IMR-90 (cell line): ENCODE measurements around the gene C10orf67. TPM values are rescaled to one million over a fixed set of nuclear protein-coding genes. Genes with fewer than 3 reads are reported as not detected.

Experiments
- ATAC-seq: fragments of 200-7000 bp; cut with Tn5 transposase; 2 replicates; pipeline ENCODE4 v1.9.1; 2020; ENCODE audit warnings: low read depth, mild to moderate bottlenecking, moderate library complexity
- BruUV-seq: library from RNA; stranded (reverse); fragments of 400-500 nt; replicated peaks from 2 replicates; lab custom pipeline; 2021; lab: Mats Ljungman, UMichigan
- CTCF ChIA-PET: fragments of 300-600 bp; formaldehyde crosslinking; extraction: SDS; loops from one replicate; lab custom pipeline; 2021; ENCODE audit warnings: antibody characterized with exemption; lab: Yijun Ruan, JAX
- POLR2A ChIA-PET: fragments of 300-600 bp; sonication (Branson Sonifier 250); formaldehyde crosslinking; loops from one replicate; lab custom pipeline; 2022; ENCODE audit warnings: antibody characterized with exemption; ENCODE audit not compliant: unreplicated experiment; lab: Charles Lee
- DNase-seq: peaks from one replicate; pipeline ENCODE4 v3.0.0; 2013
- H2AFZ ChIP-seq: replicated peaks from 2 replicates; pipeline ENCODE3; 2013; ENCODE audit warnings: low read length, mild to moderate bottlenecking; ENCODE audit not compliant: poor library complexity
- H2AK5ac ChIP-seq: 2 replicates; pipeline ENCODE4 v1.6.1; 2013; ENCODE audit warnings: low read depth, low read length, inconsistent platforms
- H2AK9ac ChIP-seq: replicated peaks from 2 replicates; pipeline ENCODE3; 2013; ENCODE audit warnings: mild to moderate bottlenecking, low read depth, low read length, moderate library complexity; ENCODE audit not compliant: poor library complexity
- H2BK120ac ChIP-seq: 2 replicates; pipeline ENCODE4 v1.6.1; 2013; ENCODE audit warnings: low read depth, low read length, inconsistent platforms
- H2BK15ac ChIP-seq: 3 replicates; pipeline ENCODE4 v1.6.1; 2013; ENCODE audit warnings: low read depth, low read length, inconsistent platforms
- H2BK20ac ChIP-seq: 2 replicates; pipeline ENCODE4 v1.6.1; 2013; ENCODE audit warnings: low read depth, mild to moderate bottlenecking, inconsistent platforms, low read length, moderate library complexity
- H2BK5ac ChIP-seq: 2 replicates; pipeline ENCODE4 v1.6.1; 2013; ENCODE audit warnings: mild to moderate bottlenecking, low read depth, low read length, inconsistent platforms; ENCODE audit not compliant: poor library complexity, severe bottlenecking
- H3K14ac ChIP-seq: replicated peaks from 2 replicates; pipeline ENCODE4 v1.6.1; 2013; ENCODE audit warnings: low read depth, low read length, inconsistent platforms
- H3K18ac ChIP-seq: 2 replicates; pipeline ENCODE4 v1.6.1; 2013; ENCODE audit warnings: low read depth, low read length, control low read depth
- H3K23ac ChIP-seq: 2 replicates; pipeline ENCODE4 v1.6.1; 2013; ENCODE audit warnings: low read depth, low read length, inconsistent platforms
- H3K27ac ChIP-seq: 2 replicates; pipeline ENCODE4 v1.5.1; 2013; ENCODE audit warnings: mild to moderate bottlenecking, control low read depth, low read length; ENCODE audit not compliant: insufficient read depth
- H3K27me3 ChIP-seq: 2 replicates; pipeline ENCODE4 v1.6.1; 2013; ENCODE audit warnings: low read length; ENCODE audit not compliant: control insufficient read depth, insufficient read depth
- H3K36me3 ChIP-seq: 2 replicates; pipeline ENCODE4 v1.6.1; 2013; ENCODE audit warnings: low read length, mixed read lengths; ENCODE audit not compliant: control insufficient read depth, insufficient read depth
- H3K4ac ChIP-seq: 2 replicates; pipeline ENCODE4 v1.6.1; 2013; ENCODE audit warnings: low read depth, low read length, inconsistent platforms
- H3K4me1 ChIP-seq: 2 replicates; pipeline ENCODE4 v1.6.1; 2013; ENCODE audit warnings: low read length, mixed read lengths; ENCODE audit not compliant: control insufficient read depth, insufficient read depth
- H3K4me2 ChIP-seq: 2 replicates; pipeline ENCODE4 v1.6.1; 2013; ENCODE audit warnings: low read depth, mild to moderate bottlenecking, control low read depth, low read length, moderate library complexity
- H3K4me3 ChIP-seq: 2 replicates; pipeline ENCODE4 v1.5.1; 2013; ENCODE audit warnings: low read depth, mild to moderate bottlenecking, control low read depth, low read length, moderate library complexity; ENCODE audit not compliant: insufficient read depth
- H3K56ac ChIP-seq: 2 replicates; pipeline ENCODE4 v1.6.1; 2013; ENCODE audit warnings: low read length, inconsistent platforms; ENCODE audit not compliant: insufficient read depth; ENCODE audit errors: extremely low read depth
- H3K79me1 ChIP-seq, 2 experiments: 2 replicates each; pipeline ENCODE4 v1.6.1; 2013; ENCODE audit warnings: low read length in 2 of 2, inconsistent platforms in 1 of 2, low read depth in 1 of 2
- H3K9ac ChIP-seq: 2 replicates; pipeline ENCODE4 v1.6.1; 2013; ENCODE audit warnings: low read depth, low read length, control low read depth
- H3K9me1 ChIP-seq: 2 replicates; pipeline ENCODE4 v1.6.1; 2013; ENCODE audit warnings: low read length, inconsistent platforms; ENCODE audit not compliant: insufficient read depth
- H3K9me3 ChIP-seq: 2 replicates; pipeline ENCODE4 v1.6.1; 2013; ENCODE audit warnings: low read length; ENCODE audit not compliant: control insufficient read depth, insufficient read depth
- H4K20me1 ChIP-seq: 2 replicates; pipeline ENCODE4 v1.6.1; 2013; ENCODE audit warnings: low read length, inconsistent platforms; ENCODE audit not compliant: insufficient read depth
- H4K5ac ChIP-seq: 2 replicates; pipeline ENCODE4 v1.6.1; 2013; ENCODE audit warnings: mild to moderate bottlenecking, low read depth, low read length, control low read depth
- H4K8ac ChIP-seq, 2 experiments: 2 replicates each; pipeline ENCODE4 v1.6.1; 2013; ENCODE audit warnings: low read depth in 2 of 2, low read length in 2 of 2, control low read depth in 1 of 2, inconsistent platforms in 1 of 2
- H4K91ac ChIP-seq: 2 replicates; pipeline ENCODE4 v1.6.1; 2013; ENCODE audit warnings: low read depth, low read length, inconsistent platforms; ENCODE audit not compliant: insufficient read depth
- CEBPB ChIP-seq: IDR thresholded peaks from 2 replicates; pipeline ENCODE4 v1.6.1; 2012; ENCODE audit warnings: low read depth, low read length, improper control_type of control experiment
- CHD1 ChIP-seq: IDR thresholded peaks from 2 replicates; pipeline ENCODE4 v1.6.1; 2012; ENCODE audit warnings: low read depth, low read length, improper control_type of control experiment
- FOS ChIP-seq: fragments of 150-350 bp; IDR thresholded peaks from 2 replicates; pipeline ENCODE4 v1.6.1; 2016; ENCODE audit warnings: low read depth, low read length
- MAFK ChIP-seq: IDR thresholded peaks from 2 replicates; pipeline ENCODE4 v1.6.1; 2012; ENCODE audit warnings: low read depth, low read length, improper control_type of control experiment
- MAZ ChIP-seq: IDR thresholded peaks from 2 replicates; pipeline ENCODE4 v1.6.1; 2012; ENCODE audit warnings: low read depth, mild to moderate bottlenecking, low read length, improper control_type of control experiment, moderate library complexity, borderline replicate concordance
- MXI1 ChIP-seq: IDR thresholded peaks from 2 replicates; pipeline ENCODE4 v1.6.1; 2012; ENCODE audit warnings: low read depth, mild to moderate bottlenecking, low read length, moderate library complexity, borderline replicate concordance
- NFE2L2 ChIP-seq: fragments of 150-350 bp; IDR thresholded peaks from 2 replicates; pipeline ENCODE4 v1.6.1; 2016; ENCODE audit warnings: low read depth, mild to moderate bottlenecking, low read length
- POLR2A ChIP-seq: IDR thresholded peaks from 2 replicates; pipeline ENCODE4 v1.6.1; 2012; ENCODE audit warnings: mild to moderate bottlenecking, low read depth, low read length
- RAD21 ChIP-seq: IDR thresholded peaks from 2 replicates; pipeline ENCODE4 v1.6.1; 2012; ENCODE audit warnings: low read length, improper control_type of control experiment
- RCOR1 ChIP-seq: IDR thresholded peaks from 2 replicates; pipeline ENCODE4 v1.6.1; 2012; ENCODE audit warnings: mild to moderate bottlenecking, low read length, improper control_type of control experiment; ENCODE audit not compliant: insufficient replicate concordance
- RFX5 ChIP-seq: IDR thresholded peaks from 2 replicates; pipeline ENCODE4 v1.8.0; 2012; ENCODE audit warnings: low read depth, mild to moderate bottlenecking, low read length, moderate library complexity
- SMC3 ChIP-seq: fragments of 150-350 bp; IDR thresholded peaks from 2 replicates; pipeline ENCODE4 v1.6.1; 2016; ENCODE audit warnings: low read depth, mild to moderate bottlenecking, antibody characterized with exemption, low read length, moderate library complexity
- USF2 ChIP-seq: fragments of 150-350 bp; IDR thresholded peaks from 2 replicates; pipeline ENCODE4 v1.6.1; 2017; ENCODE audit warnings: mild to moderate bottlenecking, antibody characterized with exemption, low read length, low read depth
- WGBS, 2 experiments: methylation state at CpG; one replicate each; pipeline versions ENCODE4 v1.1.5 to v1.1.7; 2013; ENCODE audit warnings: missing lambda C conversion rate in 2 of 2; ENCODE audit not compliant: insufficient read length in 1 of 2; ENCODE audit errors: extremely low coverage in 2 of 2; 5-methylcytosine and 5-hydroxymethylcytosine counted together
- dilution Hi-C: fragments of 300-500 bp; cut with HindIII; formaldehyde crosslinking; loops from one replicate; pipeline ENCODE4 v1.14.3; 2018; ENCODE audit warnings: low sequenced_read_pairs; ENCODE audit not compliant: unreplicated experiment
- in situ Hi-C: fragments of 300-500 bp; cut with MboI; formaldehyde crosslinking; loops from 3 replicates; pipeline ENCODE4 v1.14.3; 2019; ENCODE audit warnings: low sequenced_read_pairs, inconsistent platforms, mixed read lengths
- intact Hi-C: fragments of 100-400 bp; cut with micrococcal nuclease; formaldehyde crosslinking; loops from 2 replicates; pipeline ENCODE4 v1.10.0; 2022
- polyA plus RNA-seq, 3 experiments: library from polyadenylated mRNA; depleted of rRNA; stranded (reverse); fragments of >200 nt; gene quantifications; 2 replicates each; pipeline ENCODE4 v1.2.3, GENCODE V29; 2012; ENCODE audit warnings: low replicate concordance in 1 of 3
- total RNA-seq: library from RNA; depleted of rRNA; stranded (reverse); fragments of >200 nt; gene quantifications from 2 replicates; pipeline ENCODE4 v1.2.3, GENCODE V29; 2012

C10orf67 gene
- total and polyA plus RNA-seq, 2 of the 4 experiments (the other 2 are of a cell fraction) = 0.15 to 0.18 TPM

GRCh38 chr10:23280419-23281043 lies 64.1 kb downstream of the C10orf67 start:
- no peak overlapping the region for H3K56ac ChIP-seq
- no peak overlapping the region for H2AFZ ChIP-seq
- H2BK15ac ChIP-seq = no peak overlapping the region
- no peak overlapping the region for H4K91ac ChIP-seq
- H2BK20ac ChIP-seq = no peak overlapping the region
- H3K27me3 ChIP-seq = no peaks in the 10 kb centered on the region
- dilution Hi-C loops (no loop called here), intact Hi-C loops (no loop called here), in situ Hi-C loops (no loop called here)
- H4K20me1 ChIP-seq = no peaks in the 10 kb centered on the region
- H3K36me3 ChIP-seq = no peaks in the 10 kb centered on the region
- no peak overlapping the region for H3K18ac ChIP-seq
- no peak overlapping the region for H4K5ac ChIP-seq
- H2AK5ac ChIP-seq = no peak overlapping the region
- H2BK120ac ChIP-seq = no peak overlapping the region
- CTCF ChIA-PET = no interaction called here
- no peak overlapping the region for H3K4me2 ChIP-seq
- H3K27ac ChIP-seq = no peak overlapping the region
- ATAC-seq (no peak), DNase-seq (no peak)
- no peaks in the 10 kb centered on the region for H3K9me1 ChIP-seq
- H3K9me3 ChIP-seq = no peaks in the 10 kb centered on the region
- H2BK5ac ChIP-seq = no peak overlapping the region
- H3K23ac ChIP-seq = no peak overlapping the region
- H3K4ac ChIP-seq = no peak overlapping the region
- H3K4me3 ChIP-seq = no peak overlapping the region
- WGBS, 2 experiments = no CpG with 5 or more reads among the region's 7 CpGs
- no peak overlapping the region for H3K14ac ChIP-seq
- TF ChIP-seq RAD21 (no peak), SMC3 (no peak), CHD1 (no peak), MXI1 (no peak), CEBPB (no peak), FOS (no peak), NFE2L2 (no peak), RFX5 (no peak), MAFK (no peak), POLR2A (no peak), RCOR1 (no peak), MAZ (no peak), USF2 (no peak)
- H2AK9ac ChIP-seq = no peak overlapping the region
- no peaks in the 10 kb centered on the region for H3K79me1 ChIP-seq
- POLR2A ChIA-PET = no interaction called here
- no TSS peak for BruUV-seq
- H3K9ac ChIP-seq = no peak overlapping the region
- H3K4me1 ChIP-seq = no peaks in the 10 kb centered on the region
- no peak overlapping the region for H4K8ac ChIP-seq
